C4-2B (cell line): Measurements from ENCODE around the gene PTPRT.

Experiments
- CTCF ChIP-seq: fragments of 450-650 bp; conservative IDR thresholded peaks from 2 replicates; pipeline ENCODE4 v1.5.1; 2017; ENCODE audit warnings: mild to moderate bottlenecking
- ZFX ChIP-seq: fragments of 450-650 bp; IDR thresholded peaks from 2 replicates; pipeline ENCODE4 v1.6.1; 2017

- TF ChIP-seq CTCF = no peak
- TF ChIP-seq ZFX = no peak
Measured at GRCh38 chr20:42938441-42939205, 251.1 kb downstream of the PTPRT start.
